NCI-H2107 (cell line): ENCODE results near the gene SLIT3.

Experiments
- DNase-seq: peaks from one replicate; lab custom pipeline; 2025; lab: John Stamatoyannopoulos, UW

Gene SLIT3

GRCh38 chr5:168796593-168797580 is 504.1 kb downstream of the SLIT3 start:
- DNase-seq = no peak

GRCh38 chr5:168796000-168796399 is 504.9 kb downstream of the SLIT3 start:
- DNase-seq = no peak

GRCh38 chr5:168793841-168794837 is 506.8 kb downstream of the SLIT3 start:
- DNase-seq = no peak

GRCh38 chr5:168792678-168793077 is 508.3 kb downstream of the SLIT3 start:
- DNase-seq = no peak

- no peak for DNase-seq
Measured at GRCh38 chr5:168790671-168791250, 510.2 kb downstream of the SLIT3 start.

GRCh38 chr5:168790002-168790635 is 510.8 kb downstream of the SLIT3 start:
- no peak for DNase-seq

- DNase-seq = no peak
Measured at GRCh38 chr5:168788786-168789185, 512.2 kb downstream of the SLIT3 start.

GRCh38 chr5:168788107-168788506 is 512.8 kb downstream of the SLIT3 start:
- DNase-seq = no peak

GRCh38 chr5:168786147-168786546 is 514.8 kb downstream of the SLIT3 start:
- DNase-seq = no peak

- no peak for DNase-seq
Measured at GRCh38 chr5:168784454-168784853, 516.5 kb downstream of the SLIT3 start.

GRCh38 chr5:168781941-168782571 is 518.9 kb downstream of the SLIT3 start:
- DNase-seq = no peak

- DNase-seq = no peak
Measured at GRCh38 chr5:168780888-168781287, 520.1 kb downstream of the SLIT3 start.

GRCh38 chr5:168779333-168779732 is 521.6 kb downstream of the SLIT3 start:
- no peak for DNase-seq

- DNase-seq = no peak
Measured at GRCh38 chr5:168778536-168778935, 522.4 kb downstream of the SLIT3 start.

- no peak for DNase-seq
Measured at GRCh38 chr5:168777651-168778050, 523.3 kb downstream of the SLIT3 start.

GRCh38 chr5:168776070-168776469 is 524.9 kb downstream of the SLIT3 start:
- no peak for DNase-seq

- no peak for DNase-seq
Measured at GRCh38 chr5:168773226-168773625, 527.7 kb downstream of the SLIT3 start.

GRCh38 chr5:168772316-168772961 is 528.5 kb downstream of the SLIT3 start:
- no peak for DNase-seq

GRCh38 chr5:168771678-168772077 is 529.3 kb downstream of the SLIT3 start:
- DNase-seq = no peak

- no peak for DNase-seq
Measured at GRCh38 chr5:168770996-168771395, 529.9 kb downstream of the SLIT3 start.
